22Rv1 (cell line): Measurements from ENCODE around the gene DAB1.

ENCODE experiments used
- CTCF ChIP-seq: fragments of 450-650 bp; IDR thresholded peaks from 2 replicates; pipeline ENCODE4 v1.5.1; 2017; ENCODE audit warnings: mild to moderate bottlenecking
- ZFX ChIP-seq: fragments of 450-650 bp; IDR thresholded peaks from 2 replicates; pipeline ENCODE4 v1.6.1; 2017; ENCODE audit warnings: antibody characterized with exemption, borderline replicate concordance

- no peak for TF ChIP-seq CTCF
- no peak for TF ChIP-seq ZFX
Observed at GRCh38 chr1:57117753-57118152, 306.1 kb downstream of the DAB1 start.
